H1 (cell line): ENCODE results near the gene RNF2. TPM values are rescaled to one million over a fixed set of nuclear protein-coding genes. Genes with fewer than 3 reads are reported as not detected.

Source experiments
- CTCF ChIA-PET: fragments of 300-600 bp; sonication (Branson Sonifier 250); formaldehyde crosslinking; loops from one replicate; lab custom pipeline; 2021; ENCODE audit not compliant: partially characterized antibody; lab: Charles Lee
- POLR2A ChIA-PET: fragments of 300-600 bp; sonication (Branson Sonifier 250); formaldehyde crosslinking; loops from one replicate; lab custom pipeline; 2021; ENCODE audit warnings: inconsistent platforms; ENCODE audit not compliant: partially characterized antibody; lab: Charles Lee
- DNase-seq, 2 experiments: peaks; one replicate each; pipeline versions ENCODE4 v3.0.0 to v3.0.0-alpha.2; 2010 to 2022; ENCODE audit warnings: low spot score in 2 of 2, low read depth in 1 of 2, mixed read lengths in 1 of 2
- FAIRE-seq: peaks from 2 replicates; lab custom pipeline; 2011; peaks lifted over from hg19 to GRCh38; lab: Jason Lieb, UNC
- H2AFZ ChIP-seq: 2 replicates; pipeline ENCODE4 v1.8.1; 2012; ENCODE audit warnings: low read length, inconsistent platforms
- H2AK5ac ChIP-seq: 2 replicates; pipeline ENCODE4 v1.6.1; 2013; ENCODE audit warnings: low read depth, low read length
- H2BK120ac ChIP-seq: replicated peaks from 2 replicates; pipeline ENCODE3; 2013; ENCODE audit warnings: low read depth, low read length, inconsistent platforms
- H2BK12ac ChIP-seq: 2 replicates; pipeline ENCODE4 v1.6.1; 2013; ENCODE audit warnings: low read depth, low read length
- H2BK15ac ChIP-seq: 2 replicates; pipeline ENCODE4 v1.6.1; 2013; ENCODE audit warnings: low read length
- H2BK20ac ChIP-seq: 2 replicates; pipeline ENCODE4 v1.6.1; 2013; ENCODE audit warnings: low read length
- H2BK5ac ChIP-seq: 2 replicates; pipeline ENCODE4 v1.6.1; 2013; ENCODE audit warnings: low read depth, low read length
- H3K14ac ChIP-seq: 2 replicates; pipeline ENCODE4 v1.6.1; 2013; ENCODE audit warnings: inconsistent platforms; ENCODE audit not compliant: insufficient read length
- H3K18ac ChIP-seq: 2 replicates; pipeline ENCODE4 v1.6.1; 2013; ENCODE audit warnings: low read length; ENCODE audit errors: extremely low read depth
- H3K23ac ChIP-seq: 2 replicates; pipeline ENCODE4 v1.6.1; 2013; ENCODE audit warnings: inconsistent platforms; ENCODE audit not compliant: insufficient read length
- H3K23me2 ChIP-seq: 2 replicates; pipeline ENCODE4 v1.6.1; 2013; ENCODE audit warnings: low read depth, low read length
- H3K27ac ChIP-seq: 2 replicates; pipeline ENCODE4 v1.6.1; 2011; ENCODE audit warnings: low read depth, low read length, inconsistent platforms
- H3K27me3 ChIP-seq, 4 experiments: replicated peaks in 1 of 4; 1 replicate in 1 of 4; 2 replicates in 3 of 4; pipeline versions ENCODE4 v1.6.1 to v1.8.1; 2011 to 2013; ENCODE audit warnings: low read length in 3 of 4, mild to moderate bottlenecking in 3 of 4, inconsistent platforms in 2 of 4, mixed read lengths in 2 of 4, moderate library complexity in 1 of 4; ENCODE audit not compliant: control insufficient read depth in 3 of 4, insufficient read depth in 3 of 4; ENCODE audit errors: extremely low read depth in 1 of 4
- H3K36me3 ChIP-seq, 4 experiments: 2 replicates each; pipeline versions ENCODE4 v1.6.1 to v1.8.1; 2011 to 2013; ENCODE audit warnings: mild to moderate bottlenecking in 4 of 4, low read length in 3 of 4, moderate library complexity in 2 of 4, control low read depth in 1 of 4, inconsistent platforms in 1 of 4; ENCODE audit not compliant: insufficient read depth in 4 of 4, control insufficient read depth in 2 of 4
- H3K4ac ChIP-seq: replicated peaks from 2 replicates; pipeline ENCODE3; 2013; ENCODE audit warnings: low read length, low read depth, mixed read lengths, inconsistent platforms; ENCODE audit not compliant: insufficient read length
- H3K4me1 ChIP-seq, 4 experiments: replicated peaks in 1 of 4; 1 replicate in 1 of 4; 2 replicates in 3 of 4; pipeline versions ENCODE4 v1.6.1 to v1.8.1; 2011 to 2013; ENCODE audit warnings: low read length in 3 of 4, inconsistent platforms in 2 of 4, mixed read lengths in 1 of 4; ENCODE audit not compliant: insufficient read depth in 4 of 4, control insufficient read depth in 3 of 4
- H3K4me2 ChIP-seq, 2 experiments: 2 replicates each; pipeline versions ENCODE4 v1.6.1 to v1.8.1; 2011 to 2013; ENCODE audit warnings: low read depth in 2 of 2, low read length in 2 of 2, control low read depth in 1 of 2, inconsistent platforms in 1 of 2, mild to moderate bottlenecking in 1 of 2; ENCODE audit not compliant: insufficient read depth in 1 of 2
- H3K4me3 ChIP-seq, 4 experiments: fragments of 200-600, 300-600 bp in 1 of 4; sonication (generic), shearing (Covaris generic), sonication (Bioruptor Twin) in 1 of 4; 2 replicates each; pipeline versions ENCODE4 v1.5.1 to v1.8.1; 2011 to 2016; ENCODE audit warnings: low read length in 4 of 4, low read depth in 3 of 4, control low read depth in 2 of 4, inconsistent platforms in 2 of 4, mild to moderate bottlenecking in 2 of 4, mixed read lengths in 1 of 4, moderate library complexity in 1 of 4; ENCODE audit not compliant: insufficient read depth in 2 of 4; ENCODE audit errors: extremely low read depth in 1 of 4
- H3K56ac ChIP-seq: replicated peaks from 2 replicates; pipeline ENCODE3; 2013; ENCODE audit warnings: low read depth, mild to moderate bottlenecking, mixed read lengths, low read length, inconsistent platforms; ENCODE audit not compliant: insufficient read length
- H3K79me1 ChIP-seq: 2 replicates; pipeline ENCODE4 v1.6.1; 2013; ENCODE audit warnings: low read depth, low read length, control low read depth
- H3K79me2 ChIP-seq, 2 experiments: 2 replicates each; pipeline versions ENCODE4 v1.6.1 to v1.8.1; 2012 to 2013; ENCODE audit warnings: low read length in 2 of 2, mild to moderate bottlenecking in 2 of 2, inconsistent platforms in 1 of 2; ENCODE audit not compliant: insufficient read depth in 2 of 2, control insufficient read depth in 1 of 2
- H3K9ac ChIP-seq, 4 experiments: replicated peaks in 1 of 4; 1 replicate in 1 of 4; 2 replicates in 3 of 4; pipeline versions ENCODE4 v1.6.1 to v1.8.1; 2011 to 2013; ENCODE audit warnings: low read depth in 3 of 4, low read length in 3 of 4, control low read depth in 2 of 4, mild to moderate bottlenecking in 2 of 4, moderate library complexity in 2 of 4, inconsistent platforms in 1 of 4; ENCODE audit errors: extremely low read depth in 1 of 4
- H3K9me3 ChIP-seq, 2 experiments: 2 replicates each; pipeline versions ENCODE4 v1.6.1 to v1.8.1; 2012 to 2013; ENCODE audit warnings: mild to moderate bottlenecking in 2 of 2, moderate library complexity in 2 of 2, control low read depth in 1 of 2, inconsistent platforms in 1 of 2, low read depth in 1 of 2, low read length in 1 of 2, mixed read lengths in 1 of 2; ENCODE audit not compliant: insufficient read depth in 2 of 2
- H4K20me1 ChIP-seq, 2 experiments: replicated peaks in 1 of 2; 2 replicates each; pipeline versions ENCODE3 to v1.8.1; 2011 to 2013; ENCODE audit warnings: inconsistent platforms in 2 of 2, low read length in 2 of 2, mild to moderate bottlenecking in 1 of 2; ENCODE audit not compliant: insufficient read depth in 2 of 2, control insufficient read depth in 1 of 2
- H4K5ac ChIP-seq: 2 replicates; pipeline ENCODE4 v1.6.1; 2013; ENCODE audit warnings: low read length, low read depth, mixed read lengths, inconsistent platforms; ENCODE audit not compliant: insufficient read length
- H4K8ac ChIP-seq: 2 replicates; pipeline ENCODE4 v1.8.0; 2013; ENCODE audit warnings: mild to moderate bottlenecking, moderate library complexity, low read length, inconsistent platforms; ENCODE audit not compliant: insufficient read depth; ENCODE audit errors: extremely low read depth
- H4K91ac ChIP-seq: replicated peaks from 2 replicates; pipeline ENCODE3; 2013; ENCODE audit warnings: low read length, mixed read lengths, inconsistent platforms; ENCODE audit not compliant: insufficient read length
- ASH2L ChIP-seq: fragments of 200-600, 300-600 bp; sonication (generic); IDR thresholded peaks from one replicate; pipeline ENCODE4 v1.7.1; 2017; ENCODE audit warnings: low read length
- SP4 ChIP-seq: IDR thresholded peaks from 2 replicates; pipeline ENCODE4 v1.6.1; 2012; ENCODE audit warnings: low read length, inconsistent platforms
- WGBS, 2 experiments: shearing (Covaris generic) in 1 of 2; methylation state at CpG; one replicate each; pipeline versions ENCODE4 v1.1.6 to v1.1.7; 2013 to 2015; ENCODE audit warnings: low lambda C conversion rate in 2 of 2, mixed read lengths in 2 of 2, inconsistent platforms in 1 of 2, low coverage in 1 of 2, missing lambda C conversion rate in 1 of 2; ENCODE audit not compliant: insufficient replicate concordance in 2 of 2, insufficient coverage in 1 of 2, insufficient read length in 1 of 2; ENCODE audit errors: extremely low coverage in 1 of 2, missing lambda C conversion rate in 1 of 2; 5-methylcytosine and 5-hydroxymethylcytosine counted together
- polyA plus RNA-seq, 7 experiments: library from polyadenylated mRNA; depleted of rRNA in 3 of 7; stranded (reverse) in 5 of 7; unstranded in 2 of 7; fragments of >200 nt in 5 of 7; fragments of 200-250 nt in 2 of 7; gene quantifications; 1 replicate in 5 of 7; 2 replicates in 1 of 7; 4 replicates in 1 of 7; pipeline versions ENCODE4 v1.2.1 to v1.2.3, GENCODE V29; 2011 to 2013; ENCODE audit warnings: missing spikeins in 2 of 7, mixed read lengths in 2 of 7
- total RNA-seq: library from RNA; stranded (reverse); fragmentation: NEBNext Ultra II Directional; extraction: Animal tissue kit (Norgen Biotek cat#: 25700); gene quantifications from 2 replicates; pipeline ENCODE4 v1.2.1, GENCODE V29; 2021

Gene RNF2
- total and polyA plus RNA-seq, 2 of the 8 experiments (the other 6 are each of a cell fraction or from before 2014, with no cell fraction given): 28.9 to 58.9 TPM

DNA sequence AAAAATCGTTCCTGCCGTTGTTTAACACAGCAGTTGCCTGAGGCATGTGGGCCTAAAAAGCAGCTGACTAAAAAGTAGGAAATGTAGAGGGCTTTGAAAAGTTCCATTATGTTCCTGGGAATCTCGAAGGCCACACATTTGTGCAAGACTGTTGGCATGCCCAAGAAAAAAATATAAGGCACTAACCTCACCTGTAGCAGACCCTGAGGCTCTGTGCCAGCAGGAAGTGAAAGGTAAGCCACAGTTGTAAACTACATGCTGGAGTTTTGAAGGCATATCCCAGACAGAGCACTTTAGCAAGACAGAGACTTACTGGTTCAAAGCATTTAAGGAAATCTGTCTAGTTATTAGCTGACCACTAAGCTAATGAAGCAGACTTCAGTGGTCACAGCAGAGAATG is 58.7 kb downstream of the RNF2 start:
- Histone ChIP-seq H3K56ac (no peak overlapping the region), H3K18ac (no peak overlapping the region), H2BK12ac (no peak overlapping the region), H3K9me3 (no peaks in the 10 kb centered on the region), H4K20me1 (no peaks in the 10 kb centered on the region), H2BK20ac (no peak overlapping the region), H3K79me2 (no peaks in the 10 kb centered on the region), H3K23me2 (no peaks in the 10 kb centered on the region), H3K79me1 (no peaks in the 10 kb centered on the region), H3K4me2 (no peak overlapping the region), H2AFZ (no peak overlapping the region), H2AK5ac (no peak overlapping the region), H3K9ac (no peak overlapping the region), H3K27me3 (no peaks in the 10 kb centered on the region), H3K36me3 (peaks cover 0 to 12% (median 4%) of the 10 kb centered on the region in 4 experiments; a peak in 3 of 8 replicates), H4K8ac (no peak overlapping the region), H3K14ac (no peak overlapping the region), H3K4me1 (no peaks in the 10 kb centered on the region), H4K5ac (no peak overlapping the region), H3K4me3 (no peak overlapping the region), H4K91ac (no peak overlapping the region), H2BK15ac (no peak overlapping the region), H3K4ac (no peak overlapping the region), H3K27ac (no peak overlapping the region), H2BK120ac (no peak overlapping the region), H3K23ac (no peak overlapping the region), H2BK5ac (no peak overlapping the region)
- WGBS, 2 experiments: 73% methylated on average over 3 of the region's 3 CpGs; no CpG with 5 or more reads in 1 of the 2 experiments
- ChIA-PET POLR2A (interaction anchor here (0.6 kb wide), 1 partner anchor 16 kb away, joined by 3 read pairs; no protein-coding TSS in a partner anchor), CTCF (no interaction called here)
- DNase-seq: no peak
- TF ChIP-seq SP4: no peak
- TF ChIP-seq ASH2L: no peak
- FAIRE-seq: no peak
